HEK293T (cell line): ENCODE measurements around the gene PDE10A.

Source experiments
- CTCF ChIA-PET: fragments of 350-600 bp; formaldehyde crosslinking; extraction: SDS; loops from one replicate; lab custom pipeline; 2021; ENCODE audit warnings: antibody characterized with exemption, inconsistent platforms; lab: Yijun Ruan, JAX
- POLR2A ChIA-PET: fragments of 350-600 bp; formaldehyde crosslinking; extraction: SDS; loops from one replicate; lab custom pipeline; 2020; ENCODE audit warnings: antibody characterized with exemption, inconsistent platforms; lab: Yijun Ruan, JAX
- DNase-seq: peaks from one replicate; pipeline ENCODE4 v3.0.0; 2012; ENCODE audit warnings: mixed read lengths; ENCODE audit errors: extremely low spot score
- ARNT ChIP-seq: fragments of 450-650 bp; IDR thresholded peaks from 2 replicates; pipeline ENCODE4 v1.6.1; 2017; ENCODE audit warnings: mild to moderate bottlenecking
- BHLHE40 ChIP-seq: fragments of 450-650 bp; IDR thresholded peaks from 2 replicates; pipeline ENCODE4 v1.6.1; 2016; ENCODE audit warnings: mild to moderate bottlenecking, moderate library complexity, borderline replicate concordance
- CTBP1 ChIP-seq: fragments of 450-650 bp; IDR thresholded peaks from 2 replicates; pipeline ENCODE4 v1.6.1; 2016; ENCODE audit warnings: borderline replicate concordance
- ELF4 ChIP-seq: fragments of 450-650 bp; IDR thresholded peaks from 2 replicates; pipeline ENCODE4 v1.6.1; 2017; ENCODE audit warnings: antibody characterized with exemption
- FOXA1 ChIP-seq: fragments of 450-650 bp; IDR thresholded peaks from 2 replicates; pipeline ENCODE4 v1.6.1; 2016; ENCODE audit warnings: mild to moderate bottlenecking
- FOXK2 ChIP-seq: fragments of 450-650 bp; IDR thresholded peaks from 2 replicates; pipeline ENCODE4 v1.6.1; 2016; ENCODE audit warnings: mild to moderate bottlenecking
- FOXM1 ChIP-seq: fragments of 450-650 bp; IDR thresholded peaks from 2 replicates; pipeline ENCODE4 v1.6.1; 2017; ENCODE audit warnings: mild to moderate bottlenecking, borderline replicate concordance
- HDGF ChIP-seq: fragments of 450-650 bp; IDR thresholded peaks from 2 replicates; pipeline ENCODE4 v1.6.1; 2017; ENCODE audit warnings: antibody characterized with exemption, borderline replicate concordance
- L3MBTL2 ChIP-seq: fragments of 450-650 bp; conservative IDR thresholded peaks from 2 replicates; pipeline ENCODE4 v1.6.1; 2016; ENCODE audit warnings: mild to moderate bottlenecking
- LEF1 ChIP-seq: fragments of 450-650 bp; IDR thresholded peaks from 2 replicates; pipeline ENCODE4 v1.6.1; 2017; ENCODE audit warnings: mild to moderate bottlenecking, borderline replicate concordance
- NFRKB ChIP-seq: fragments of 450-650 bp; IDR thresholded peaks from 2 replicates; pipeline ENCODE4 v1.6.1; 2016; ENCODE audit warnings: mild to moderate bottlenecking, moderate library complexity
- PKNOX1 ChIP-seq: fragments of 450-650 bp; IDR thresholded peaks from 2 replicates; pipeline ENCODE4 v1.6.1; 2016
- SP1 ChIP-seq: fragments of 450-650 bp; IDR thresholded peaks from 2 replicates; pipeline ENCODE4 v1.6.1; 2017
- SUZ12 ChIP-seq: fragments of 450-650 bp; IDR thresholded peaks from 2 replicates; pipeline ENCODE4 v1.6.1; 2016; ENCODE audit warnings: mild to moderate bottlenecking
- TARDBP ChIP-seq: fragments of 450-650 bp; IDR thresholded peaks from 2 replicates; pipeline ENCODE4 v1.6.1; 2016
- ZNF384 ChIP-seq: fragments of 450-650 bp; IDR thresholded peaks from 2 replicates; pipeline ENCODE4 v1.6.1; 2016

Gene PDE10A

DNA sequence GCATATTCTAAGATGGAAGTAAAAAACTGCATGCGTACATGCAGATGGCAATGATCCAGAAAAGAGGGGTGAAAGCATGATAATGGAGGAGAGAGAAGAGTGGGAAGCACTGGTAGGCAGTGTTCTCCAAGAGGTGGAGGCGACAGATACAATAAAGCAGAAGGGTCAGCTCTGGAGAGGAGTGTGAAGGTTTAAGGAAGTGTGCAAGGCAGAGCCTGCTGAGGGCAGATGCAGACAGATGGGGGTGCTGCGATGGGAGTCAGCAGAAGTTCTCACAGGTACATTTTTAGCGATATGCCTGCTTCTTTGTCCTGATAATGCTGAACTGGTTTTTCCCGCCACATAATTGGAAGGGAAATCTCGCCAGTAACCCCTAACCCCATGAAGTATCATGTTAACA, 272.6 kb downstream of the PDE10A start:
- no peak for DNase-seq
- TF ChIP-seq SP1 (no peak), ARNT (no peak), ELF4 (no peak), FOXA1 (no peak), FOXM1 (no peak), FOXK2 (no peak), BHLHE40 (no peak), PKNOX1 (no peak), TARDBP (no peak), NFRKB (no peak), LEF1 (no peak), CTBP1 (no peak), L3MBTL2 (no peak), HDGF (no peak), ZNF384 (no peak), SUZ12 (no peak)
- ChIA-PET POLR2A (no interaction called here), CTCF (no interaction called here)

- ChIA-PET CTCF (no interaction called here), POLR2A (no interaction called here)
- no peak for DNase-seq
- TF ChIP-seq PKNOX1 (no peak), SP1 (no peak), HDGF (no peak), L3MBTL2 (no peak), TARDBP (no peak)
Observed at GRCh38 chr6:165389534-165389933, 273.5 kb downstream of the PDE10A start.

- ChIA-PET POLR2A (no interaction called here), CTCF (interaction anchor here (0.7 kb wide), 1 partner anchor 43 kb away, joined by 3 read pairs; no protein-coding TSS in a partner anchor)
- DNase-seq: no peak
- no peak for TF ChIP-seq PKNOX1
- no peak for TF ChIP-seq ARNT
- TF ChIP-seq SP1: no peak
- TF ChIP-seq CTBP1: no peak
- TF ChIP-seq BHLHE40: no peak
- TF ChIP-seq SUZ12: no peak
- TF ChIP-seq FOXK2: no peak
- no peak for TF ChIP-seq ELF4
- TF ChIP-seq ZNF384: no peak
- TF ChIP-seq TARDBP: no peak
- TF ChIP-seq LEF1: no peak
- TF ChIP-seq FOXM1: no peak
- no peak for TF ChIP-seq L3MBTL2
- no peak for TF ChIP-seq HDGF
- TF ChIP-seq FOXA1: no peak
- no peak for TF ChIP-seq NFRKB
Observed at GRCh38 chr6:165383323-165383722, 279.7 kb downstream of the PDE10A start.

GRCh38 chr6:165376100-165376499, 286.9 kb downstream of the PDE10A start:
- ChIA-PET CTCF (no interaction called here), POLR2A (no interaction called here)
- no peak for DNase-seq
- TF ChIP-seq L3MBTL2: no peak
- no peak for TF ChIP-seq ZNF384
- TF ChIP-seq TARDBP: no peak
- no peak for TF ChIP-seq PKNOX1
- no peak for TF ChIP-seq FOXK2
- TF ChIP-seq ARNT: no peak
- TF ChIP-seq FOXA1: no peak
- no peak for TF ChIP-seq CTBP1
- TF ChIP-seq SP1: no peak
- no peak for TF ChIP-seq ELF4
- no peak for TF ChIP-seq SUZ12
- no peak for TF ChIP-seq NFRKB
- TF ChIP-seq BHLHE40: no peak

- no peak for DNase-seq
- TF ChIP-seq ARNT: no peak
- ChIA-PET CTCF (no interaction called here), POLR2A (no interaction called here)
Observed at GRCh38 chr6:165365371-165365770, 297.7 kb downstream of the PDE10A start.

GRCh38 chr6:165345700-165346099, 317.3 kb downstream of the PDE10A start:
- ChIA-PET POLR2A (no interaction called here), CTCF (no interaction called here)
- TF ChIP-seq L3MBTL2 (no peak), ELF4 (no peak), NFRKB (no peak), BHLHE40 (no peak), SUZ12 (no peak), FOXK2 (no peak), SP1 (no peak), FOXM1 (no peak), ZNF384 (no peak), HDGF (no peak), PKNOX1 (no peak), TARDBP (no peak)
- DNase-seq: no peak
